Measurements from ENCODE around the gene MAG. TPM values are rescaled to one million over a fixed set of nuclear protein-coding genes. Genes with fewer than 3 reads are reported as not detected.
A peak's percentile ranks its signal among the peaks of the same experiment; 100 is the strongest.
"Not testable (repeated sequence)": the region's sequence is repeated elsewhere in the genome, so short reads cannot be mapped to it uniquely, and the experiment has no call there.

The MAG gene
- total RNA-seq, 2 experiments from 2014 or later = 0.20 to 0.31 TPM

GRCh38 chr19:35354898-35355297, 62.9 kb downstream of the MAG start:
- TF ChIP-seq CTCF (IDR thresholded peaks at IDR 0.05) = no peak
- H3K9me3 Mint-ChIP-seq = no peaks in the 10 kb centered on the region
- H3K27me3 Mint-ChIP-seq = peaks cover 7% of the 10 kb centered on the region
- ChIA-PET CTCF (interaction anchor here (3.2 to 3.7 kb wide), 2 partner anchors 114 to 140 kb away, joined by 42 to 45 read pairs; no protein-coding TSS in a partner anchor), POLR2A (interaction anchor here (0.8 to 1.2 kb wide), 2 partner anchors 19 to 209 kb away, joined by 3 read pairs; no protein-coding TSS in a partner anchor)
- intact Hi-C loops (cut with micrococcal nuclease) = no loop called here
- peaks cover 14% of the 10 kb centered on the region for H3K4me1 Mint-ChIP-seq (ENCODE audit: low read depth)
- no peak overlapping the region for H3K4me3 Mint-ChIP-seq
- DNase-seq (peak; percentile 27), ATAC-seq (no peak)
- H3K27ac Mint-ChIP-seq = no peak overlapping the region
- H3K36me3 Mint-ChIP-seq (ENCODE audit: low read depth) = no peaks in the 10 kb centered on the region

DNA sequence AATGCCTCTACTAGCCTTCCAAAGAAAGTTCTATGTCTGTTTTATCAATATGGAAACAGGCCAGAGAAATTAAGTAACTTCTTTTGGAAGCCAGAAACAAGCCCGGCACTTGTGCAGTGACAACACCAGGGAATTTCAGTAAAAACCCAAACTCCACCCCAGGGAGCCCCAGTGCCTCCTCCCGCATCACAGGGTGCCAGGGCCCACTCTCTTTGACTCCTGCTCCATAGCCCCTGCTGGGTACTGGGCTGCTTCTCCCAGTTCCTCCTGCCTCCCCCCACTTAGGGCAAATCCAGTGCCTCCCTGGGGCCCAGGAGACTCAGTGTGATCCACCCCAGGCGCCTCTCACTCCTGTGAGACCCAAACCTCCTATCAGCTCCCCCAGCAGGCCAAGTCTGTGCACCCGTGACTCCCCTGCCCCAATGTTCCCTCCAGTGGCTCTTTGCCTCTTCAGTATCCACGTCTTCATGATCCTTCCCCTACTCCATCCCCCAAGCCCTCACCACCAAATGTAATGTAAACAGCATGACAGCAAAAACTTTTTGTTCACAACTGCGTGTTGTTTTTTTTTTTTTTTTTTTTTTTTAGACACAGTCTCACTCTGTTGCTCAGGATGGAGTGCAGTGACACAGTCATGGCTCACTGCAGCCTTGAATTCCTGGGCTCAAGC, 64.0 kb downstream of the MAG start:
- ATAC-seq = no peak

DNA sequence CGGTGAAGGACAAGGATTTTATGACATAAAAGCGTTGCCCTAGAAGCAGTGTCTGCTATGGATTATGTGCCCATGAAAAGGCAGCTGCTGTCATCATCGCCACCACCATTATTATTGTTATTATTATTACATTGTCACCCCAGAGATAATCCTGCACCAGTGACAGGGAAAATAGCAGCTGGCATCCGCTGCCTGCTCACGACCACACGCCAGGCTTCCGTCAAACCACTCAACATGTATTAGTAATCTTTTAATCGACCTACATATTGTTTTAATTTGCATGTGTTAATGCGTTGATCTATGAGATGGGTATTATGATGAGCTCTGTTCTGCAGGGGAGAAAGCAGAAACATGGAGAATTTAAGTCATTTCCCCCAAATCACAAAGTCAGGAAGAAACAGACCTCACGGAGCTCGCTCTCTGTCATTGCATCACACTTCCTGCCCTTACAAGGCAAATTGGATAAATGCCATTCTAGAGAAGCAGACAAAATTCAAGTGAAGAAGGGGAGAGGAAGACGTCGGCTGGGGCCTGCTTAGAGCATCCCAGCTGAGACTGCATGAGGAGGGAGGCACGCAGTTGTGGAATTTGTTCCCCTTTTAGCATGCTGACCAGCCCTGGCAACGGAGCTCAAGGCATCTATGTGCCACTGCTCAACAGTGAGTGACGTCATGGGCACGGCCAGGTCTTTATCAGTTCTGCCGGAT, 66.1 kb downstream of the MAG start, which contains the start of gene FFAR3:
FFAR3 (plus strand) TSS at position 594 of the 707 bp plus-strand sequence. CDS start 431 bp downstream, outside the sequence.
- H3K27me3 Mint-ChIP-seq = peaks cover 7% of the 10 kb centered on the region
- CTCF ChIA-PET = interaction anchor here (0.6 to 2.4 kb wide), 11 partner anchors 10 to 162 kb away, joined by 3 to 12 read pairs (median 3); partner anchors contain the start of gene FFAR1
- intact Hi-C loops (cut with micrococcal nuclease) = no loop called here
- H3K4me1 Mint-ChIP-seq (ENCODE audit: low read depth) = peaks cover 9% of the 10 kb centered on the region
- no peak for TF ChIP-seq CTCF (IDR thresholded peaks at IDR 0.05)
- peak within 1 kb of the TSS; percentile 65 for H3K27ac Mint-ChIP-seq
- H3K4me3 Mint-ChIP-seq = peak within 1 kb of the TSS; percentile 49
- POLR2A ChIA-PET = interaction anchor here (0.8 kb wide), 1 partner anchor 11 kb away, joined by 4 read pairs; no protein-coding TSS in a partner anchor
- H3K9me3 Mint-ChIP-seq = no peaks in the 10 kb centered on the region
- DNase-seq = peak; percentile 32
- peak; percentile 38 for ATAC-seq
- no peaks in the 10 kb centered on the region for H3K36me3 Mint-ChIP-seq (ENCODE audit: low read depth)

More for the DNA sequence above, 64.0 kb downstream of the MAG start:
- no peaks in the 10 kb centered on the region for H3K9me3 Mint-ChIP-seq
- no peak for TF ChIP-seq CTCF (IDR thresholded peaks at IDR 0.05)
- H3K27ac Mint-ChIP-seq = no peak overlapping the region
- peaks cover 14% of the 10 kb centered on the region for H3K4me1 Mint-ChIP-seq (ENCODE audit: low read depth)
- intact Hi-C loops (cut with micrococcal nuclease) = no loop called here
- DNase-seq = no peak
- no peak overlapping the region for H3K4me3 Mint-ChIP-seq
- CTCF ChIA-PET = interaction anchor here (0.9 to 2.4 kb wide), 3 partner anchors 107 to 290 kb away, joined by 3 to 12 read pairs (median 3); no protein-coding TSS in a partner anchor
- POLR2A ChIA-PET = interaction anchor here (0.7 to 1.4 kb wide), 3 partner anchors 9 to 112 kb away, joined by 3 to 4 read pairs (median 3); partner anchors contain the start of gene FFAR1
- H3K27me3 Mint-ChIP-seq = peaks cover 7% of the 10 kb centered on the region
- H3K36me3 Mint-ChIP-seq (ENCODE audit: low read depth) = no peaks in the 10 kb centered on the region

DNA sequence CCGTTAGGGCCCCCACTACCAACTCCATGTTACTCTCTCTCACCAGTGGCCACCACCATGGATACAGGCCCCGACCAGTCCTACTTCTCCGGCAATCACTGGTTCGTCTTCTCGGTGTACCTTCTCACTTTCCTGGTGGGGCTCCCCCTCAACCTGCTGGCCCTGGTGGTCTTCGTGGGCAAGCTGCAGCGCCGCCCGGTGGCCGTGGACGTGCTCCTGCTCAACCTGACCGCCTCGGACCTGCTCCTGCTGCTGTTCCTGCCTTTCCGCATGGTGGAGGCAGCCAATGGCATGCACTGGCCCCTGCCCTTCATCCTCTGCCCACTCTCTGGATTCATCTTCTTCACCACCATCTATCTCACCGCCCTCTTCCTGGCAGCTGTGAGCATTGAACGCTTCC, 66.9 kb downstream of the MAG start:
- H3K4me1 Mint-ChIP-seq (ENCODE audit: low read depth); POLR2A ChIA-PET; H3K27ac Mint-ChIP-seq; H3K9me3 Mint-ChIP-seq; H3K36me3 Mint-ChIP-seq (ENCODE audit: low read depth); ATAC-seq; H3K27me3 Mint-ChIP-seq; intact Hi-C loops (cut with micrococcal nuclease); H3K4me3 Mint-ChIP-seq: not testable (repeated sequence)
- CTCF ChIA-PET = interaction anchor here (1.3 to 2.4 kb wide), 4 partner anchors 11 to 110 kb away, joined by 3 to 11 read pairs (median 6); partner anchors contain the start of gene FFAR1
- peak; percentile 36 for DNase-seq

DNA sequence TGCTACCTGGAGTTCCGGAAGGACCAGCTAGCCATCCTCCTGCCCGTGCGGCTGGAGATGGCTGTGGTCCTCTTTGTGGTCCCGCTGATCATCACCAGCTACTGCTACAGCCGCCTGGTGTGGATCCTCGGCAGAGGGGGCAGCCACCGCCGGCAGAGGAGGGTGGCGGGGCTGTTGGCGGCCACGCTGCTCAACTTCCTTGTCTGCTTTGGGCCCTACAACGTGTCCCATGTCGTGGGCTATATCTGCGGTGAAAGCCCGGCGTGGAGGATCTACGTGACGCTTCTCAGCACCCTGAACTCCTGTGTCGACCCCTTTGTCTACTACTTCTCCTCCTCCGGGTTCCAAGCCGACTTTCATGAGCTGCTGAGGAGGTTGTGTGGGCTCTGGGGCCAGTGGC, 67.4 kb downstream of the MAG start:
- H3K27me3 Mint-ChIP-seq; H3K27ac Mint-ChIP-seq; DNase-seq; CTCF ChIA-PET; POLR2A ChIA-PET; H3K4me3 Mint-ChIP-seq; intact Hi-C loops (cut with micrococcal nuclease); H3K9me3 Mint-ChIP-seq; H3K4me1 Mint-ChIP-seq (ENCODE audit: low read depth); H3K36me3 Mint-ChIP-seq (ENCODE audit: low read depth); ATAC-seq: not testable (repeated sequence)

DNA sequence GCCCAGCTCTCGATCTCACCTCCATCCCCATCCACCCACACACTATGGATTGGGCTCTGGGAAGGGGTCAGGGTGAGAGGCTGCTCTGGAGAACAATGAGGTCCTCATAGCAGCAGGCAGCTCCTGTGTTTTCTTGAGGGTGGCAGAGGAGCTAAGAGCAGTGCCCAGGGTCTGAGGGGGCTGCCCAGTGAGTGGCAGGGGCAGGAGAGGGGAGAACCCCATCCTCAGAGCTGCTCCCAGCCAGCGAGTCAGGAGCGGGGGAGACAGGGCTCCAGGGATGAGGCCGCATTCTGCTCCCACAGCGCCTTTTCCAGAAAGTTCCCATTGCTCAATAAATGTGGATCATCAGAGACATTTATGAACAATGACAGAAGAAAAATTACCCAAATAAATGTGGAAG, 68.1 kb downstream of the MAG start:
- H3K36me3 Mint-ChIP-seq (ENCODE audit: low read depth); POLR2A ChIA-PET; DNase-seq; H3K27ac Mint-ChIP-seq; H3K4me1 Mint-ChIP-seq (ENCODE audit: low read depth); H3K27me3 Mint-ChIP-seq; H3K9me3 Mint-ChIP-seq; H3K4me3 Mint-ChIP-seq; intact Hi-C loops (cut with micrococcal nuclease); CTCF ChIA-PET; ATAC-seq: not testable (repeated sequence)

All from activated CD8-positive, alpha-beta T cell treated with anti-CD3 and anti-CD28 coated beads for 36 hours (primary cell).